GM23338 (cell line): ENCODE measurements around the gene CRADD. TPM values are rescaled to one million over a fixed set of nuclear protein-coding genes. Genes with fewer than 3 reads are reported as not detected.
"Not testable (repeated sequence)": the region's sequence is repeated elsewhere in the genome, so short reads cannot be mapped to it uniquely, and the experiment has no call there.

Experiments used
- ATAC-seq: fragments of 200-7000 bp; cut with Tn5 transposase; 3 replicates; pipeline ENCODE4 v1.9.1; 2020
- DNase-seq: peaks from one replicate; pipeline ENCODE4 v3.0.0-alpha.2; 2015; ENCODE audit warnings: low spot score
- H2AFZ ChIP-seq: fragments of 200-600 bp; sonication (generic); 2 replicates; pipeline ENCODE4 v1.8.0; 2016; ENCODE audit warnings: antibody characterized with exemption, mild to moderate bottlenecking, moderate library complexity
- H3F3A ChIP-seq: fragments of 200-600 bp; sonication (generic); replicated peaks from 2 replicates; pipeline ENCODE4 v1.8.0; 2017; ENCODE audit warnings: antibody characterized with exemption, mixed run types, low read depth
- H3K27ac ChIP-seq: fragments of 200-600 bp; sonication (generic); 2 replicates; pipeline ENCODE4 v1.6.1; 2016; ENCODE audit warnings: low read depth
- H3K27me3 ChIP-seq: fragments of 200-600 bp; sonication (generic); 2 replicates; pipeline ENCODE4 v1.8.0; 2016; ENCODE audit warnings: mild to moderate bottlenecking, mixed run types, moderate library complexity; ENCODE audit not compliant: insufficient read depth
- H3K36me3 ChIP-seq: fragments of 200-600 bp; sonication (generic); 2 replicates; pipeline ENCODE4 v1.8.0; 2016; ENCODE audit warnings: mild to moderate bottlenecking; ENCODE audit not compliant: insufficient read depth
- H3K4me1 ChIP-seq: fragments of 200-600 bp; sonication (generic); 2 replicates; pipeline ENCODE4 v1.8.0; 2016; ENCODE audit warnings: mild to moderate bottlenecking, moderate library complexity; ENCODE audit not compliant: insufficient read depth
- H3K4me2 ChIP-seq: fragments of 200-600 bp; sonication (generic); 2 replicates; pipeline ENCODE4 v1.7.1; 2017; ENCODE audit warnings: mixed run types
- H3K4me3 ChIP-seq: fragments of 200-600 bp; sonication (generic); 2 replicates; pipeline ENCODE4 v1.6.1; 2016; ENCODE audit warnings: mixed run types
- H3K79me2 ChIP-seq: fragments of 200-600 bp; sonication (generic); replicated peaks from 2 replicates; pipeline ENCODE4 v1.8.0; 2017; ENCODE audit warnings: mild to moderate bottlenecking; ENCODE audit not compliant: insufficient read depth
- H3K9me2 ChIP-seq: fragments of 200-600 bp; sonication (generic); 2 replicates; pipeline ENCODE4 v1.8.0; 2017; ENCODE audit not compliant: insufficient read depth
- H4K20me1 ChIP-seq: fragments of 200-600 bp; sonication (generic); replicated peaks from 2 replicates; pipeline ENCODE4 v1.8.0; 2017; ENCODE audit warnings: mild to moderate bottlenecking; ENCODE audit not compliant: insufficient read depth
- H3K27ac Mint-ChIP-seq: 2 replicates; pipeline ENCODE4 v1.8.0; 2020; ENCODE audit warnings: inconsistent platforms, mild to moderate bottlenecking, moderate library complexity, mixed read lengths
- H3K27me3 Mint-ChIP-seq: 3 replicates; pipeline ENCODE4 v1.8.0; 2022; ENCODE audit warnings: low read depth, mild to moderate bottlenecking, moderate library complexity, mixed read lengths, inconsistent platforms; ENCODE audit not compliant: insufficient read depth, poor library complexity
- H3K36me3 Mint-ChIP-seq: 3 replicates; pipeline ENCODE4 v1.8.0; 2021; ENCODE audit warnings: low read depth, mild to moderate bottlenecking, inconsistent platforms, moderate library complexity, mixed read lengths
- H3K4me1 Mint-ChIP-seq: 3 replicates; pipeline ENCODE4 v1.8.0; 2020; ENCODE audit warnings: mild to moderate bottlenecking, inconsistent platforms, mixed read lengths
- H3K4me3 Mint-ChIP-seq: 3 replicates; pipeline ENCODE4 v1.8.0; 2021; ENCODE audit warnings: moderate library complexity, mild to moderate bottlenecking, inconsistent platforms, mixed read lengths
- H3K9me3 Mint-ChIP-seq: 3 replicates; pipeline ENCODE4 v1.8.0; 2020; ENCODE audit warnings: moderate library complexity, mild to moderate bottlenecking, inconsistent platforms, mixed read lengths
- CREB1 ChIP-seq: fragments of 250-450 bp; sonication (Bioruptor Pico); IDR thresholded peaks from 2 replicates; pipeline ENCODE4 v1.5.0; 2020; ENCODE audit warnings: low read depth, mild to moderate bottlenecking, moderate library complexity
- ETS1 ChIP-seq: IDR thresholded peaks from 2 replicates; pipeline ENCODE4 v1.6.1; 2016; ENCODE audit warnings: antibody characterized with exemption
- EZH2 ChIP-seq: fragments of 200-600 bp; sonication (generic); IDR thresholded peaks from one replicate; pipeline ENCODE4 v1.8.0; 2017; ENCODE audit warnings: antibody characterized with exemption, mild to moderate bottlenecking, low read depth; ENCODE audit not compliant: unreplicated experiment
- EZH2phosphoT487 ChIP-seq: fragments of 200-600 bp; sonication (generic); IDR thresholded peaks from one replicate; pipeline ENCODE4 v1.8.1; 2018; ENCODE audit warnings: antibody characterized with exemption; ENCODE audit not compliant: unreplicated experiment
- JUNB ChIP-seq: IDR thresholded peaks from one replicate; pipeline ENCODE4 v1.6.1; 2016; ENCODE audit warnings: antibody characterized with exemption; ENCODE audit not compliant: unreplicated experiment
- POLR2AphosphoS5 ChIP-seq: IDR thresholded peaks from 2 replicates; pipeline ENCODE4 v1.6.1; 2016; ENCODE audit warnings: antibody characterized with exemption, low read depth
- REST ChIP-seq: IDR thresholded peaks from one replicate; pipeline ENCODE4 v1.6.1; 2018; ENCODE audit warnings: antibody characterized with exemption; ENCODE audit not compliant: unreplicated experiment
- STAT1 ChIP-seq: IDR thresholded peaks from one replicate; pipeline ENCODE4 v1.6.1; 2016; ENCODE audit warnings: antibody characterized with exemption; ENCODE audit not compliant: unreplicated experiment
- ZNF114 ChIP-seq: fragments of 250-450 bp; sonication (Bioruptor Pico); IDR thresholded peaks from 2 replicates; pipeline ENCODE4 v1.5.0; 2020; ENCODE audit warnings: mild to moderate bottlenecking, moderate library complexity
- polyA plus RNA-seq: library from polyadenylated mRNA; unstranded; fragments of >200 nt; fragmentation: Nextera tagmentation; extraction: Ambion mirVana; gene quantifications from 2 replicates; pipeline ENCODE4 v1.2.1, GENCODE V29; 2016
- total RNA-seq: library from RNA; depleted of rRNA; stranded (reverse); fragments of >200 nt; shearing (Covaris generic); gene quantifications from 2 replicates; pipeline ENCODE4 v1.2.3, GENCODE V29; 2014
- TF ChIP-seq, protein P1 (sequence below), 2 experiments: fragments of 200-600 bp in 1 of 2; sonication (generic) in 1 of 2; conservative IDR thresholded peaks; 2 replicates each; pipeline versions ENCODE4 v1.5.1 to v1.6.1; 2016 to 2017; ENCODE audit warnings: antibody characterized with exemption in 2 of 2, low read depth in 2 of 2, mild to moderate bottlenecking in 2 of 2, moderate library complexity in 1 of 2

CRADD gene
- total and polyA plus RNA-seq, 2 experiments from 2014 or later: 6.3 to 27.9 TPM

GRCh38 chr12:93798279-93799151 is 121.3 kb downstream of the CRADD start (continued):
- no peak for TF ChIP-seq REST
- TF ChIP-seq JUNB: no peak
- TF ChIP-seq POLR2AphosphoS5: no peak
- TF ChIP-seq EZH2: no peak
- TF ChIP-seq ETS1: no peak

- not testable (repeated sequence) for H3K27me3 ChIP-seq, H3K27me3 Mint-ChIP-seq, H3F3A ChIP-seq, H2AFZ ChIP-seq, H3K4me2 ChIP-seq, ATAC-seq, H3K36me3 Mint-ChIP-seq, H3K4me3 Mint-ChIP-seq, H3K27ac ChIP-seq, H3K79me2 ChIP-seq, H3K9me3 Mint-ChIP-seq, H3K9me2 ChIP-seq, H4K20me1 ChIP-seq, H3K4me3 ChIP-seq, DNase-seq, H3K36me3 ChIP-seq, H3K27ac Mint-ChIP-seq
- H3K4me1 ChIP-seq: peaks cover 18% of the 10 kb centered on the region
- peaks cover 24% of the 10 kb centered on the region for H3K4me1 Mint-ChIP-seq
Measured at GRCh38 chr12:93801666-93802065, 124.5 kb downstream of the CRADD start.

- Histone ChIP-seq H3K4me1 (peaks cover 18% of the 10 kb centered on the region), H2AFZ (no peak overlapping the region), H4K20me1 (no peaks in the 10 kb centered on the region), H3K4me3 (no peak overlapping the region), H3K4me2 (no peak overlapping the region), H3K9me2 (no peaks in the 10 kb centered on the region), H3K27ac (no peak overlapping the region), H3K27me3 (no peaks in the 10 kb centered on the region), H3K36me3 (no peaks in the 10 kb centered on the region), H3K79me2 (no peaks in the 10 kb centered on the region), H3F3A (no peaks in the 10 kb centered on the region)
- Mint-ChIP-seq H3K36me3 (no peaks in the 10 kb centered on the region; the same call in 2 of the 3 replicates), H3K9me3 (no peaks in the 10 kb centered on the region), H3K4me3 (no peak overlapping the region), H3K27ac (no peak overlapping the region), H3K4me1 (peaks cover 24% of the 10 kb centered on the region), H3K27me3 (no peaks in the 10 kb centered on the region)
- ATAC-seq (no peak), DNase-seq (no peak)
- TF ChIP-seq, protein P1, sequence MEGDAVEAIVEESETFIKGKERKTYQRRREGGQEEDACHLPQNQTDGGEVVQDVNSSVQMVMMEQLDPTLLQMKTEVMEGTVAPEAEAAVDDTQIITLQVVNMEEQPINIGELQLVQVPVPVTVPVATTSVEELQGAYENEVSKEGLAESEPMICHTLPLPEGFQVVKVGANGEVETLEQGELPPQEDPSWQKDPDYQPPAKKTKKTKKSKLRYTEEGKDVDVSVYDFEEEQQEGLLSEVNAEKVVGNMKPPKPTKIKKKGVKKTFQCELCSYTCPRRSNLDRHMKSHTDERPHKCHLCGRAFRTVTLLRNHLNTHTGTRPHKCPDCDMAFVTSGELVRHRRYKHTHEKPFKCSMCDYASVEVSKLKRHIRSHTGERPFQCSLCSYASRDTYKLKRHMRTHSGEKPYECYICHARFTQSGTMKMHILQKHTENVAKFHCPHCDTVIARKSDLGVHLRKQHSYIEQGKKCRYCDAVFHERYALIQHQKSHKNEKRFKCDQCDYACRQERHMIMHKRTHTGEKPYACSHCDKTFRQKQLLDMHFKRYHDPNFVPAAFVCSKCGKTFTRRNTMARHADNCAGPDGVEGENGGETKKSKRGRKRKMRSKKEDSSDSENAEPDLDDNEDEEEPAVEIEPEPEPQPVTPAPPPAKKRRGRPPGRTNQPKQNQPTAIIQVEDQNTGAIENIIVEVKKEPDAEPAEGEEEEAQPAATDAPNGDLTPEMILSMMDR (conservative IDR thresholded peaks at IDR 0.05; ENCODE audit: low read depth in 2 of 2): no peak
- TF ChIP-seq EZH2phosphoT487 (no peak), ETS1 (no peak), CREB1 (CRISPR knock-in tag) (no peak), STAT1 (no peak), ZNF114 (CRISPR knock-in tag) (no peak), JUNB (no peak), REST (no peak)
Measured at GRCh38 chr12:93802293-93802692, 125.1 kb downstream of the CRADD start.
